ENCODE measurements around the gene AACS.

DNA sequence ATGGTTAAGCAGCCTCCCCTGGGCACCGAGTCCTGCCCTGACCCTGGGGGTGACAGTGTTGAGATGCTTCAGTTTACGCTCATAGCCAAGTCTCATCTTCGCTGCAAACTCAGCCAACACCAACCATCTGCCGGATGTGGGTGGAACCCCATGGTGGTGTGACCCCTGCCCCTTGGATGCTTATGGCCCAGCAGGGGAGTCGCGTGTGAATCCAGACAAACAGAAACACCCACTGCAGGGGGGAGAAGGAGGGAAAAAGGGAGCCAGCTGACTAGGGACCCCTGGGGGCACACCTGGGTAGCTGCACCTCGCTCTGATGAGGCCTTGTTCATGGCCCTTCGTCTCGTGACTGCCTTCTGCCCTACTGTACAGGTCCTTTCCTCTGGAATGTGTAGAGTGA lies 23.8 kb downstream of the AACS start:
- TF ChIP-seq, protein P1, sequence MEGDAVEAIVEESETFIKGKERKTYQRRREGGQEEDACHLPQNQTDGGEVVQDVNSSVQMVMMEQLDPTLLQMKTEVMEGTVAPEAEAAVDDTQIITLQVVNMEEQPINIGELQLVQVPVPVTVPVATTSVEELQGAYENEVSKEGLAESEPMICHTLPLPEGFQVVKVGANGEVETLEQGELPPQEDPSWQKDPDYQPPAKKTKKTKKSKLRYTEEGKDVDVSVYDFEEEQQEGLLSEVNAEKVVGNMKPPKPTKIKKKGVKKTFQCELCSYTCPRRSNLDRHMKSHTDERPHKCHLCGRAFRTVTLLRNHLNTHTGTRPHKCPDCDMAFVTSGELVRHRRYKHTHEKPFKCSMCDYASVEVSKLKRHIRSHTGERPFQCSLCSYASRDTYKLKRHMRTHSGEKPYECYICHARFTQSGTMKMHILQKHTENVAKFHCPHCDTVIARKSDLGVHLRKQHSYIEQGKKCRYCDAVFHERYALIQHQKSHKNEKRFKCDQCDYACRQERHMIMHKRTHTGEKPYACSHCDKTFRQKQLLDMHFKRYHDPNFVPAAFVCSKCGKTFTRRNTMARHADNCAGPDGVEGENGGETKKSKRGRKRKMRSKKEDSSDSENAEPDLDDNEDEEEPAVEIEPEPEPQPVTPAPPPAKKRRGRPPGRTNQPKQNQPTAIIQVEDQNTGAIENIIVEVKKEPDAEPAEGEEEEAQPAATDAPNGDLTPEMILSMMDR (conservative IDR thresholded peaks at IDR 0.05; ENCODE audit: low read length) = peak; percentile 37; the same call in 1 of the 2 replicates
- TF ChIP-seq EZH2phosphoT487 (IDR thresholded peaks at IDR 0.05; ENCODE audit: borderline replicate concordance, low read depth, low read length) = no peak
